ENCODE results near the gene NTSR1.

DNA sequence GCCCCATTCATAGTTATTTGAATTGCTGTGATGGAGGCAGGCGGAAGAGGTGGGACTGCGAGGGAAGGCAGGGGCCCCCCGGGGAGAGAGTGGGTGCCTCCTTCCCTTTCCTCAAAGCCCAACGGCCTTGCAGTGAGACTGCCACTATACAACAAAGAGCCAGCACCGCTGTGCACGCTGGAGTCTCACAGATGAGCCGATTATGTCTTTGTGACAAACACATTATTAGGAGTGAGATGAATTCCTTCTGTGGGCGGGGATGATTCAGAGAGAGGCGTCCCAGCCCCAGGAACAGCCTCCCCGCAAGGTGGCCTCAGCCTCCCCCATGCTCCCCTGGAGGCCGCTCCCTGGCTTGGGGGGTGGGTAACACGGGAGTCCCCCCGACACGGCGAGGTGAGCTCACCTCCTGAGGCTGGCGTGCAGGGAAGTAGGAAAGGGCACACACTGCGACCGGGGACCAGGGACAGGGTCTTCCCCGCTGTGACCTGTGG lies 26.7 kb downstream of the NTSR1 start:
- TF ChIP-seq, protein P1, sequence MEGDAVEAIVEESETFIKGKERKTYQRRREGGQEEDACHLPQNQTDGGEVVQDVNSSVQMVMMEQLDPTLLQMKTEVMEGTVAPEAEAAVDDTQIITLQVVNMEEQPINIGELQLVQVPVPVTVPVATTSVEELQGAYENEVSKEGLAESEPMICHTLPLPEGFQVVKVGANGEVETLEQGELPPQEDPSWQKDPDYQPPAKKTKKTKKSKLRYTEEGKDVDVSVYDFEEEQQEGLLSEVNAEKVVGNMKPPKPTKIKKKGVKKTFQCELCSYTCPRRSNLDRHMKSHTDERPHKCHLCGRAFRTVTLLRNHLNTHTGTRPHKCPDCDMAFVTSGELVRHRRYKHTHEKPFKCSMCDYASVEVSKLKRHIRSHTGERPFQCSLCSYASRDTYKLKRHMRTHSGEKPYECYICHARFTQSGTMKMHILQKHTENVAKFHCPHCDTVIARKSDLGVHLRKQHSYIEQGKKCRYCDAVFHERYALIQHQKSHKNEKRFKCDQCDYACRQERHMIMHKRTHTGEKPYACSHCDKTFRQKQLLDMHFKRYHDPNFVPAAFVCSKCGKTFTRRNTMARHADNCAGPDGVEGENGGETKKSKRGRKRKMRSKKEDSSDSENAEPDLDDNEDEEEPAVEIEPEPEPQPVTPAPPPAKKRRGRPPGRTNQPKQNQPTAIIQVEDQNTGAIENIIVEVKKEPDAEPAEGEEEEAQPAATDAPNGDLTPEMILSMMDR (IDR thresholded peaks at IDR 0.05), result no peak
- TF ChIP-seq POLR2AphosphoS5 (IDR thresholded peaks at IDR 0.05; ENCODE audit: low read depth, low read length), result no peak
- TF ChIP-seq TCF7L2 (IDR thresholded peaks at IDR 0.05; ENCODE audit: low read depth, low read length), result no peak

All from Panc1 (cell line).